HG02610 (cell line): ENCODE measurements around the gene SGCD.
"Not testable (repeated sequence)": the region's sequence is repeated elsewhere in the genome, so short reads cannot be mapped to it uniquely, and the experiment has no call there.

Experiments used
- ATAC-seq: cut with Tn5 transposase; IDR thresholded peaks from one replicate; pipeline ENCODE4 v1.9.1; 2021; ENCODE audit warnings: mild to moderate bottlenecking, moderate library complexity; ENCODE audit not compliant: unreplicated experiment

The SGCD gene

DNA sequence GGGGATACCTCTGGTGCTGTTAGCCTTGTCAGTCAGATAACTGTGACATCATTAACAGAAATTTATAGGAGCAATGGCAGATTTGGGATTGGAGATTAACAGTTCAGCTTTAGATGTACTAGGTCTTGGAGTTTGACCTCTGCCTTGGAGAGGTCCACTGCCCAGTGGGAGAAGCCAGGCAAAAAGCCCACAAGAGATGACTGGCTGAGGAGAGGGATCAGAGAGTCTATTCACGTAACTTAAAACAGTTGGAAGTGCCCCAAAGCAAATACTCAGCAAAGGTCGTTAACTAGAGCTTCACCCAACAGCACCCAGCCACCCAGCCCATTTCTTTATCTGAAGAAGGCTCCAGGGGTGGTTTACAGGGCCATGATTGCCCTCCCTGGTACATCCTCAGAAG, 290.5 kb downstream of the SGCD start:
- ATAC-seq = no peak

DNA sequence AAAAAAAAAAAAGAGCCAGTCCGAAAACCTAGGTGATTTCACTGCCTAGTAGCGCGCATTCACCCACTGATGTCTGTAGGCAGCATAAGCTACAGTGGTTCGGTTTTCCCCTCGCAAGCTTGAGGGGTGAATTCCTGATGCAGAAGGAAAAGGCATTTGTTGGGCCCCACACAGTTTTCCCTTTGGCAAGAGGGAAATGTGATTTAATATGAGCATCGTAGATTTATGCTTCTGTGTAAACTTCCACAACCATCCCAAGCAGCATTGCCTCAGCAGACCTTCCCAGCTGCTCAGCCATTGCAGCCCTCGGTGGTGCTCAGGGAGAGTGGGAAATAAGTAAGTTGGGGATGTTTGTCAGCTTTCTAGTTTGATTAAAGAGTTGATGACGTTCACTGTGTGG, 291.6 kb downstream of the SGCD start:
- ATAC-seq = no peak

DNA sequence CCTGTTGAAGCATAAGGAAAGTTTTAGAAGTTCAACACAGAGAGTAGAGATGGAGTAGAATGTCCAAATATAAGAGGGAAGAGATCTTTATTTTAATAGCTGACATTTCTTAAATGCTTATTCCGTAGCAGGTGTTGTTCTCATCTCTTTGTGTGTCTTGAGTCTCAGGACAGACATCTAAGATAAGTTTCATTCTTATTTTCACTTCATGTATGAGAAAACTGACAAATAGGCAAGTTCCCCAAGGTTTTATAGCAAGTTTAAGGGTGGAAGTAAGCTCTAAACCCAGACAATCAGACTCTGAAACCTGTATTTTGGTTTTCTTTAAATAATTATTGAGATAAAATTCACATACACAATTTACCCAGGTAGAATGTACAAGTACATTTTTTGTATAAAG, 294.8 kb downstream of the SGCD start:
- no peak for ATAC-seq

DNA sequence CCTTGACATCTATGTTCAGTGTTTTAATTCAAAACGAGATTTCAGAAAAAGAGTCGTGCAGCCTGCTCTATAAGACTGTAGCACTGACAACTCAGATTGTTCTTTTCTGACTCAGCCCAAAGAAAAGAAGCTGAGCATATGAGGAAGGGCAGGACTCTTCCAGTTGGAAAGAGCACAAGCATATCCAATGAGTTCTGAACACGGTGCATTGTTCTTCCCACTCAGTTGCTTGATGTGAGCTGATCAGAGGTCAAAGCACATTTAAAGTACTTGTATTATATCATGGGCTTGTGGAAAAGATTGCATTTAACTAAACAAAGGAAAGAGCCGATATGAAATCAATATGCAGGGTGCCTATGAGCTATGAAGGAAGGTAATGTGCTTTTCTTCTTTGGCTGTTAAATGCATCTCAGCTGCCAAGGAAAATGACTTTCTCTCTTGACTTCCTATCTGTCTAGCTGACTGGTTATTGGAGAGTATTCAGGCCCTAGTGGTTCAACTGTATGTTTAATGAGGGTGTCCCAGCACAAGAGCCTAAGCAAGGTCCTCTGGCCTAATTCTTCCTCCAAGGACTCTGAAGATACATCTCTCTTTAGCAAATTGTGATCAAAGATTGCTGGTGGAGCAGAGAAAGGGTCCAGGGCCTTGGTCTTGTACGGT, 296.5 kb downstream of the SGCD start:
- no peak for ATAC-seq

GRCh38 chr5:156624686-156625085, 297.7 kb downstream of the SGCD start:
- no peak for ATAC-seq

DNA sequence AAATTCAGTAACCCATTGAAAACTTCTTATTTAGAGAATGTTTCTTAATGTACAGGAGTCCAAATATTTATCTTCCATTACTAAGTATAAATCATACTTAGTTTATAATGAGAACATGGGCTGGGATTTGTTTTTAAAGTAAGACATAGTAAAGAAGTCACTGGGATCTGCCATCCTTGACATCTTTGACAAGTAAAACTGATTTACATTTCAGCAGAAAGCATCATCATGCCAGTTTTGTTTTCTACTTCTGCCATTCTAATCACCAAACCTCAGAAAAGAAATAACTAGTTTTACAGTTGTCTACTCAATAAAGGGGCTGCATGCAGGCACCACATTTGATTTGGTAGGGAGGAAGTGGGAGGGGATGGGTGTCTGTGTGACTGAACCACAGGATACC, 301.5 kb downstream of the SGCD start:
- no peak for ATAC-seq

DNA sequence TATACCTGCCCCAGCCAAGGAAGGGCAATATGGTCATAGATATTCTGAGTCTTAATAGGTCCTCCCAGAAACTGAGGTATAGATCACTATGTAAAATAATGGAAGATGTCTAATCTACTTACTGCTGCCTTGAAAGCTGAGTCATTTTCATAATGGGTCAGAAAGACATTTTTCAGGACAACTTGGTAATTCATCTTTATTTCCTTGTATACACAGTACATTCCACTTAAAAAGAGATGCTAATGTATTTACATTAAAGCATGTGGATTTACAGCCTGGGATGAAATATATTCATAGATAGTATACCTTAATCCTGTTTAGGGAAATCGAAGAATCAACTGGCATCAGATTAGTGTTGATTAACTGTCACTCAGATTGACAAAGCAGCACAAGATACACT, 304.0 kb downstream of the SGCD start:
- ATAC-seq = no peak

GRCh38 chr5:156634301-156634700, 307.3 kb downstream of the SGCD start:
- no peak for ATAC-seq

DNA sequence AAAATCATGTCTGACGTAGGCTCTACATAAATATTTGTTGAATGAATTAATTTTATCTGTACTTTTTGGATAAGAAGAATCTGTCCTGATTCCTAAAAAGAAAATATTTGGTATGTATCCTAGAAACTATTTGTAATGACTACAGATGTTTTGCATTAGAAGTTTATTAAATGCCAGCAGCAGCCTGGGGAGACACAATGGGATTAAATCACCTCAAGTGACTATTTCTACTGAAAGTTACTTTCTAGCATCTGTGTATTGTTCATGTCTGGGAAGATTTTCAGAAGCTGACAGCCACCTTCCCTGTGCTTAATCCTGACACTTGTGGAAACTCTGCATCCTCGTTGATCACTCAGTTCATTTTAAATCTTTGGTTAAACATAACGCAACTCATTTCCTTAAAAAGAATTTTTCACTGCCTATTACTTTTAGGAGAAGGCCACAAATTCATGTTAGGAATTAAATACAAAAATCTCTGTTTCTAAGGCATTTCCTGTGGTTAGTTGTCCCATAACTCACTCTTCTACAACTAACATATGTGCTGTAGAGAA, 313.8 kb downstream of the SGCD start:
- no peak for ATAC-seq

GRCh38 chr5:156641686-156642085, 314.7 kb downstream of the SGCD start:
- no peak for ATAC-seq

- no peak for ATAC-seq
Observed at GRCh38 chr5:156647034-156647451, 320.1 kb downstream of the SGCD start.

GRCh38 chr5:156654444-156654843, 327.5 kb downstream of the SGCD start:
- no peak for ATAC-seq

DNA sequence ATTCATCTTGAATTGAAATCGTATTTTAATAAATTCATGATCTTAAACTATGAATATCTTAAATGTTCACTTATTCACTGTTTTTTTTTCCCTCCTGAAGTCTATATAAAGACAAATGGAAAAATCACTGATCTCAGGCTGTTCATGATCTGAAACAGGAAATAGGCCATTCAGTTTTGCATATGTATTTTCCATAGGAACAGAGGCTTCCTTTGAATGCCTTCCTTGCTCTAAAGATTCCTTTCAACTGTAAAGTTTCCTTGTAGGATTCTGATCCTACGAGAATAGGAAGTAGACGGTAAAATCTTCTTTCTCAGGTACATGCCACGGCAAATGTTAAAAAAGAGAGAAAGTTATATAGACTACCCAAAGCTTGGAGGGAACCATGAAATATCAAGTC, 328.8 kb downstream of the SGCD start:
- ATAC-seq = no peak

DNA sequence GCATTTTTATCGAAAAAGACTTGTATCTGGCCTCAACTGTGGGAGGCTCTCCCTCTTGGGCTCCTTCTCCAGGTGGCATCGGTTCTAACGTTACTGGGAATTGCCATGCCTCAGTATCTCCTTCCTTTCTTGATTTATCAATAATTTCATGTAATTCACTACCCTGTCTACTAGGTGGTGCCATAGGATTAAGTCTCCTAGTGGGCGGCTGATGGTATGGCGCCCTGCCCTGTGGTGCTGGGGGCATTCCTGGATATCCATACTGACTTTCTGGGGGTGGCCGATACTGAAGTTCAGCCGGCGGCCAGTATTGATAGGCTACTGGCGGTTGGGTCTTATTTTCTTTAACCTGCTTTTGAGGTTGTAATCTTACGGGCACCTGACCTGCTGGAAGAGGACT, 337.9 kb downstream of the SGCD start:
- ATAC-seq = not testable (repeated sequence)

GRCh38 chr5:156666686-156667085, 339.7 kb downstream of the SGCD start:
- not testable (repeated sequence) for ATAC-seq

GRCh38 chr5:156667616-156668015, 340.7 kb downstream of the SGCD start:
- no peak for ATAC-seq

DNA sequence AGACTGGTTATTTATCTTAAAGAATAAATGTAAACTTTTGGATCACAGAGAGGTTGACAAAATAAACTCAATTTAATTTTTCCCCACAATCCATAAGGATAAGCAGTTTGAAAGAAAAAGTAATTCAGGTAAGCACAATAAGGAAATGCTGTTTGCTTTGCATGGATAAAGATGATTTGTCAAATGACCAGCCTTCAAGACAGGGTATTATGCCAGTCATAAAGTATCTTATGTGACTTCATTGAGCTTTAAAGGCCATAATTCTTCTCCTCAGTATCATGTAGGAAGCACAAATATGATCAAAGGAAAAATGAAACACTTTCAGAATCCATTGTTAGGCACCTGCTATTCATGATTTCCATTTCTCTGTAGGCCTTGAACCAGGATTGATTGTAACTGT, 342.5 kb downstream of the SGCD start:
- no peak for ATAC-seq

DNA sequence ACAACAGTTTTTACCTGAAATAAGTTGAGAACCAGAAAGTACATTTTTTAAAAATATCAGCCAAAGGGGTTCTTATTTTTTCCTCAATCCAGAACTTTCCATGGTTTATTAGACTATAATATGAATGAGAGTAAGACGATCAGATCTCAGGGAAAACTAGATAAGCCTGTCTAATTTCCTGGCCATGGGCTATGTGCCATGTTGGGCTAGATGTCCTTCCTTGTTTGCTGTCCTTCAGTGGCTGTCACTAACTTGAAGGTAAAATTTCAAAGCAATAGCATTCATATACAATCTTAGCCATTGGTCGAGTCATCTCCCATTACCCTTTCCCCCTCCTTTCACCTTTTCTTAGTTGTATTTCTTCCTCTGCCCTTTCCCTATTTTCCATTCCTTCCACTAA, 343.7 kb downstream of the SGCD start:
- ATAC-seq = no peak

DNA sequence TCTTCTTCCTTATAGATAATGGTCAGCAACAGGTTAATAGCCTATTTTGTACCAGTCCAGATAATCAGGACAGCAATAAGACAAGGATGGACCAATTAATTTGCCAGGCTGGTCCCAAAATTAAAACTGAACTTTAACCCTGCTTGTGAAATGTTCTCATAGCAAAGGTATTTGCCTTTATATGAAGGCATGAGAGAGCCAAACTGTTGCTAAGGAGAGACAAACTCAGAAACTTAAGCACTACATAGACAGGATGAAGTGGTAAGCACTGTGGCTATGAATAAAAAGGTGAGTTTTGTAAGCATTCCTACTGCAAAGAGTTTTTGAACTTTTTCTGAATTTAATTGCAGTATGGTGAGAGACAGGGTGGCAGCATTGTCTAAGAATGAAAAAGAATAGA, 348.4 kb downstream of the SGCD start:
- ATAC-seq = no peak

DNA sequence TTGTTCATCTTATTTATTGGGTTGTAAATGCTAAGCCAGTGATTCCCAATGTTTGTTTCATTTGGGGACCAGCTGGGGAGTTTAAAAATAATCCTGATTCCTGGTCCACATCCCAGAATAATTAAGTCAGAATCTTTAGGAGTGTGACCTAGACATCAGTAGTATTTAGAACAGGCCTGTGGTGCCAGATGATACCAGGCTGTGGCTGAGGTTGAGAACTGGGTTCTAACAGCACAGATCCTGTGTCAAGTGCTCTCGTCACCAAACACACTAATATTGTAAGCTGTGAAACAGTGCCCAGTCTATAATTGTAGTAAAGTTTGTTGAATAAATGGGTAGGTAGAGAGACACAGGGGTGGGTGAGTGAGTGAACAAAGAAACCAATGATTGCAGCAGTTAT, 351.0 kb downstream of the SGCD start:
- no peak for ATAC-seq

DNA sequence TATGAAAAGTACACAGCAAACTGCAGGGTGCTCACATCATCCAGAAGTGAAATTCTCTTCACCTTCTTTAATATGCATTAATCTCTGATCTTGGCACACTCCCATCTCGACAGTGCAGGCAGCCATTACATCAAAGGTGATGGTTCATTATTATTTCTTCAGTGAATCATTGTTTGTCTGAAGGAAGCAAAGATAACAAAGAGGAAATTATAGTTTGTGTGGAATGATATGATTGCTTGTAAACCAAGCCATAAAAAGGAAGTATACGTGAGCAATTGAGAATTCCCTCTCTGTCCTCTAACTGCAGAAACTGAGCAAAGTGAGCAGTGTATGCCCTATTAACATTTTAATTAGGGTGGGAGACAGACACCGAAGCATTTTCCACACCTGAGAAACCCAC, 351.5 kb downstream of the SGCD start:
- no peak for ATAC-seq

GRCh38 chr5:156680831-156681230, 353.9 kb downstream of the SGCD start:
- no peak for ATAC-seq

- no peak for ATAC-seq
Observed at GRCh38 chr5:156681265-156681664, 354.3 kb downstream of the SGCD start.
